Nephron progenitor cell (in vitro differentiated cells): ENCODE measurements around the gene SLC8A2.

Experiments
- DNase-seq: peaks from one replicate; pipeline ENCODE4 v3.0.0; 2021
- H3K27ac Mint-ChIP-seq: 2 replicates; pipeline ENCODE4 v1.8.0; 2021; ENCODE audit warnings: mild to moderate bottlenecking, moderate library complexity, mixed read lengths
- H3K27me3 Mint-ChIP-seq: 2 replicates; pipeline ENCODE4 v1.8.0; 2021; ENCODE audit warnings: mild to moderate bottlenecking, low read depth, mixed read lengths; ENCODE audit not compliant: poor library complexity
- H3K36me3 Mint-ChIP-seq: 2 replicates; pipeline ENCODE4 v1.8.0; 2021; ENCODE audit warnings: low read depth, mixed read lengths
- H3K4me1 Mint-ChIP-seq: 2 replicates; pipeline ENCODE4 v1.8.0; 2021; ENCODE audit warnings: mixed read lengths
- H3K4me3 Mint-ChIP-seq: 2 replicates; pipeline ENCODE4 v1.8.0; 2021; ENCODE audit warnings: mild to moderate bottlenecking, moderate library complexity, mixed read lengths
- H3K9me3 Mint-ChIP-seq: 2 replicates; pipeline ENCODE4 v1.8.0; 2021; ENCODE audit warnings: mild to moderate bottlenecking, moderate library complexity, mixed read lengths
- TF ChIP-seq, protein P1 (sequence below): fragments of 200-600 bp; sonication (generic); IDR thresholded peaks from 2 replicates; pipeline ENCODE4 v1.5.0; 2021; ENCODE audit warnings: antibody characterized with exemption

SLC8A2 gene

DNA sequence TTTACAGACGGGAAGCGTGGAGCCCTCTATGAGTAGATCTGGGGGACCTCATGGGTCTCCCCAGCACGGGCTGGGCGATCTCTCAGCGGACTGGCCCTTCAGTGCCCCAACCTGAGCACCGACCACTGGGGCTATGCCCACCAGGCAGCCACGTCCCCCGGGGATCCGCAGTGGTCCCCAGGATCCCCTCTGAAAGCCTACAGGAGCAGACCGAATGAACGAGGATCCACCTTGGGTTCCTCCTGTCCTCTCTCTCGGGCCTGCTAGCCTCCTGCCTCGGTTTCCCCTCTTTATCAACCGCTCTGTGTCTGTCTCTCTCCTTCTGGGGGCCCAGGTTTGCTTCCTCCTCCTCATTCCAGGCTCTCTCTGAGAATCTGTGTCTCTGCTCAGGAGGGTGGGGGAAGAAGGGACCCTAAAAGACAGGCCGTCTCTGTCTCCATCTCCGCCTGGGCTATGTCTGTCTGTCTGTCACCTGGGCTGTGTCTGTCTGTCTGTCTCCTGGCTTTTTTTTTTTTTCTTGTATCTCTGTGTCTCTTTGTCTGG is 50.4 kb downstream of the SLC8A2 start:
- TF ChIP-seq, protein P1, sequence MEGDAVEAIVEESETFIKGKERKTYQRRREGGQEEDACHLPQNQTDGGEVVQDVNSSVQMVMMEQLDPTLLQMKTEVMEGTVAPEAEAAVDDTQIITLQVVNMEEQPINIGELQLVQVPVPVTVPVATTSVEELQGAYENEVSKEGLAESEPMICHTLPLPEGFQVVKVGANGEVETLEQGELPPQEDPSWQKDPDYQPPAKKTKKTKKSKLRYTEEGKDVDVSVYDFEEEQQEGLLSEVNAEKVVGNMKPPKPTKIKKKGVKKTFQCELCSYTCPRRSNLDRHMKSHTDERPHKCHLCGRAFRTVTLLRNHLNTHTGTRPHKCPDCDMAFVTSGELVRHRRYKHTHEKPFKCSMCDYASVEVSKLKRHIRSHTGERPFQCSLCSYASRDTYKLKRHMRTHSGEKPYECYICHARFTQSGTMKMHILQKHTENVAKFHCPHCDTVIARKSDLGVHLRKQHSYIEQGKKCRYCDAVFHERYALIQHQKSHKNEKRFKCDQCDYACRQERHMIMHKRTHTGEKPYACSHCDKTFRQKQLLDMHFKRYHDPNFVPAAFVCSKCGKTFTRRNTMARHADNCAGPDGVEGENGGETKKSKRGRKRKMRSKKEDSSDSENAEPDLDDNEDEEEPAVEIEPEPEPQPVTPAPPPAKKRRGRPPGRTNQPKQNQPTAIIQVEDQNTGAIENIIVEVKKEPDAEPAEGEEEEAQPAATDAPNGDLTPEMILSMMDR, result no peak
- peaks cover 89% of the 10 kb centered on the region for H3K27me3 Mint-ChIP-seq
- H3K36me3 Mint-ChIP-seq, result peaks cover under 1% of the 10 kb centered on the region
- H3K4me3 Mint-ChIP-seq, result peak overlapping the region; percentile 75
- H3K9me3 Mint-ChIP-seq, result no peaks in the 10 kb centered on the region
- DNase-seq, result no peak
- peaks cover 69% of the 10 kb centered on the region for H3K4me1 Mint-ChIP-seq
- peak overlapping the region; percentile 57 for H3K27ac Mint-ChIP-seq

DNA sequence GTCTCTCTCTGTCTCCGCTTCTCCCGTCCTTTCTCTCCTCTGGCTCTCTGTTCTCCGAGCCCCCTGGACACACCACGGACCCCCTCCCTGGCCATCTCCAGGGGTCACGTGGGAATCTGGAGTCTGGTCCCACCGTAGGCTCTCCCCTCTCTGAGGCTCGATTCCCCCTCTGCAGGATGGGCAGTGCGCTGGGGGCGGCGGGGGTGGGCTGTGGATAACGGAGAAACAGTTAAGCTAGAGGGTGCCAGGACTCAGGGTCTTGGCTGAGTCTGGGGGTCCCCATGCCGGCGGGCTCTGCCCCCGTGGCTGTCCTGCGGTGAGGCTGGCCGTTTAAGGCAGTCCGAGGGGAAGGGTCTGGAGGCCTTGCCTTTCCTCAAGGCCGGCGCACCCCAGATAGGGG is 51.9 kb downstream of the SLC8A2 start:
- Mint-ChIP-seq H3K27ac (no peak overlapping the region), H3K4me1 (peaks cover 69% of the 10 kb centered on the region), H3K36me3 (peaks cover 12% of the 10 kb centered on the region), H3K9me3 (no peaks in the 10 kb centered on the region), H3K27me3 (peaks cover 89% of the 10 kb centered on the region), H3K4me3 (peak overlapping the region; percentile 75)
- DNase-seq, result peak; percentile 22
- TF ChIP-seq, protein P1, result no peak

GRCh38 chr19:47419030-47419783 is 52.5 kb downstream of the SLC8A2 start, which contains the start of gene MEIS3:
Gene MEIS3, minus strand, starts transcription at chr19:47419527. Its CDS starts 446 bp downstream, at chr19:47419081.
- Mint-ChIP-seq H3K4me1 (peaks cover 64% of the 10 kb centered on the region), H3K27ac (no peak within 1 kb of the TSS), H3K4me3 (peak within 1 kb of the TSS; percentile 89), H3K9me3 (no peaks in the 10 kb centered on the region), H3K36me3 (peaks cover 15% of the 10 kb centered on the region), H3K27me3 (peaks cover 88% of the 10 kb centered on the region)
- peak; percentile 60 for DNase-seq
- TF ChIP-seq, protein P1, result no peak

- H3K9me3 Mint-ChIP-seq, result no peaks in the 10 kb centered on the region
- H3K27ac Mint-ChIP-seq, result no peak overlapping the region
- peak overlapping the region; percentile 89 for H3K4me3 Mint-ChIP-seq
- no peak for DNase-seq
- peaks cover 21% of the 10 kb centered on the region for H3K36me3 Mint-ChIP-seq
- H3K27me3 Mint-ChIP-seq, result peaks cover 86% of the 10 kb centered on the region
- TF ChIP-seq, protein P1, result no peak
- H3K4me1 Mint-ChIP-seq, result peaks cover 64% of the 10 kb centered on the region
Measured at GRCh38 chr19:47418692-47419029, 53.0 kb downstream of the SLC8A2 start.

DNA sequence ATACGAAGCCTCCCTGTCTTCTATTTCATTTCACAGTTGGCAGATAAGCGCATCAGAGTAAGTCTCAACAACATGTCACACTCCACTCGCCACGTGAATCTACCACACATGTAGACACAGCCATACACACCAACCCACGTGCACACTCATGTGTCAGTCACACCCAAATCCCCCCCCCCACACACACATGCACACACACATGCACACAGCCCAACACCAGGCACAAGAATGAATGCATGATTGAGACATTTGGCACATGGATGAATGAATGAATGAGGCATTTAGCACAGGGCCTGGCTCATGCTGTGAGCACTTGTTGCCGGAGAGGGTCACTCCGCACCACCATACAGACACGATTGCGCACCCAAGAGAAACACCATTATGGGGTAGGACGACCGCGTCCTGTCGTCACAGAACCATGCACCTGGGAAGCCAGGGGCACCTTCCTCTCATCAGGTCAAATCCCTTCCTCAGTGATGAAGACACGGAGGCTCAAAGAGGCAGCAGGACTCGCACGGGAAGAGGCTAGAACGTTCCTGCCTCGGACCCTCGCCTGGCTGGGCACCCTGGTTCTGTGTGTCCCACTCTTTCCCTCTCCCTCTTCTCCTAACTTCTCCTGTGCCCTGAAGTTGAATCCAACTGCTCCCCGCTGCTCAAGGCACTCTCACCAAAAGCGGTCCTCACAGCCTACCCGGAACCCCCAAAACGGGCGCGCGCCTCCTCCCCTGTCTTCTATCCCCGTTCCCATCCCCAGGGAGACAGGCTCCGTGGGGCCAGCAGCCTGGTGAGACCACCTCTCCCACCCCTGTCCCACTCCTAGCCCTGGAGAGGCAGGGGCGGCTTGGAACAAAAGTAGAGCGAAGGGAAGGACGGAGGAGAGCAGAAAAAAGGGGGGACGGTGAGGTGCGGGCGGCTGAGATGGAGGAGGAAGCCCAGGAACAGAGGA is 53.7 kb downstream of the SLC8A2 start:
- Mint-ChIP-seq H3K9me3 (no peaks in the 10 kb centered on the region), H3K27me3 (peaks cover 84% of the 10 kb centered on the region), H3K27ac (no peak overlapping the region), H3K36me3 (peaks cover 27% of the 10 kb centered on the region), H3K4me1 (peaks cover 57% of the 10 kb centered on the region), H3K4me3 (peak overlapping the region; percentile 89)
- TF ChIP-seq, protein P1, result no peak
- peak; percentile 31 for DNase-seq
